Vagina (tissue), 2 donors: ENCODE results near the gene ANKFN1. TPM values are rescaled to one million over a fixed set of nuclear protein-coding genes. Genes with fewer than 3 reads are reported as not detected.
"Not testable (repeated sequence)": the region's sequence is repeated elsewhere in the genome, so short reads cannot be mapped to it uniquely, and the experiment has no call there.

Experiments used
- DNase-seq, 2 donors: peaks; one replicate each; pipeline ENCODE4 v3.0.0-alpha.2; 2017; ENCODE audit errors: extremely low spot score in 2 of 2
- H3K27ac ChIP-seq: fragments of 200-600 bp; sonication (generic); one replicate; pipeline ENCODE4 v1.5.1; 2019
- H3K27me3 ChIP-seq: fragments of 200-600 bp; sonication (generic); one replicate; pipeline ENCODE4 v1.5.1; 2019
- H3K36me3 ChIP-seq, 2 donors: fragments of 200-600 bp; sonication (generic); one replicate each; pipeline ENCODE4 v1.5.1; 2017 to 2019
- H3K4me1 ChIP-seq: fragments of 200-600 bp; sonication (generic); one replicate; pipeline ENCODE4 v1.5.1; 2019
- H3K4me3 ChIP-seq, 2 donors: fragments of 200-600 bp; sonication (generic); 1 replicate in 1 of 2; 2 replicates in 1 of 2; pipeline ENCODE4 v1.5.1; 2016 to 2019
- H3K9me3 ChIP-seq: fragments of 200-600 bp; sonication (generic); one replicate; pipeline ENCODE4 v1.5.1; 2019
- CTCF ChIP-seq, 3 experiments: fragments of 450-650 bp in 2 of 3; fragments of 200-600 bp in 1 of 3; sonication (generic) in 1 of 3; IDR thresholded peaks; one replicate each; pipeline ENCODE4 v1.5.1; 2017 to 2019; ENCODE audit warnings: antibody characterized with exemption in 3 of 3, mild to moderate bottlenecking in 2 of 3, moderate library complexity in 2 of 3
- POLR2A ChIP-seq, 2 donors: fragments of 450-650 bp; IDR thresholded peaks; one replicate each; pipeline ENCODE4 v1.6.1; 2017; ENCODE audit warnings: antibody characterized with exemption in 2 of 2, mild to moderate bottlenecking in 2 of 2, moderate library complexity in 2 of 2
- POLR2AphosphoS5 ChIP-seq, 2 donors: sonication (generic); formaldehyde crosslinking; IDR thresholded peaks; one replicate each; pipeline ENCODE4 v1.9.0; 2017; ENCODE audit warnings: antibody characterized with exemption in 2 of 2, mild to moderate bottlenecking in 2 of 2, low read depth in 1 of 2; ENCODE audit not compliant: insufficient read depth in 1 of 2
- intact Hi-C: fragments of 100-400 bp; cut with DNase I; formaldehyde crosslinking; loops from one replicate; pipeline ENCODE4 v1.15.1; 2023
- total RNA-seq: library from RNA; depleted of rRNA; stranded (reverse); fragments of >200 nt; gene quantifications from one replicate; pipeline ENCODE4 v1.2.3, GENCODE V29; 2016

Gene ANKFN1
- total RNA-seq, 1 donor from 2014 or later = 3.4 TPM

- intact Hi-C loops = no loop called here
- no peak for DNase-seq
- Histone ChIP-seq H3K27ac (no peak overlapping the region), H3K4me3 (no peak overlapping the region), H3K27me3 (no peaks in the 10 kb centered on the region), H3K9me3 (no peaks in the 10 kb centered on the region), H3K36me3 (no peaks in the 10 kb centered on the region), H3K4me1 (no peaks in the 10 kb centered on the region)
- TF ChIP-seq CTCF (IDR thresholded peaks at IDR 0.05) (no peak), POLR2AphosphoS5 (IDR thresholded peaks at IDR 0.05; ENCODE audit: insufficient read depth in 1 of 2, low read depth in 1 of 2) (no peak), POLR2A (IDR thresholded peaks at IDR 0.05) (no peak)
Observed at GRCh38 chr17:56392321-56392720, 239.0 kb downstream of the ANKFN1 start.

GRCh38 chr17:56393156-56393555 lies 239.9 kb downstream of the ANKFN1 start:
- TF ChIP-seq POLR2AphosphoS5 (IDR thresholded peaks at IDR 0.05; ENCODE audit: insufficient read depth in 1 of 2, low read depth in 1 of 2) = no peak
- TF ChIP-seq POLR2A (IDR thresholded peaks at IDR 0.05) = no peak
- no peak for TF ChIP-seq CTCF (IDR thresholded peaks at IDR 0.05)

GRCh38 chr17:56395787-56396186 lies 242.5 kb downstream of the ANKFN1 start:
- Histone ChIP-seq H3K27me3 (no peaks in the 10 kb centered on the region), H3K4me3 (no peak overlapping the region), H3K9me3 (no peaks in the 10 kb centered on the region), H3K27ac (no peak overlapping the region), H3K4me1 (no peaks in the 10 kb centered on the region), H3K36me3 (no peaks in the 10 kb centered on the region)
- intact Hi-C loops = no loop called here
- no peak for TF ChIP-seq POLR2AphosphoS5 (IDR thresholded peaks at IDR 0.05; ENCODE audit: insufficient read depth in 1 of 2, low read depth in 1 of 2)
- TF ChIP-seq POLR2A (IDR thresholded peaks at IDR 0.05) = no peak
- TF ChIP-seq CTCF (IDR thresholded peaks at IDR 0.05) = no peak
- DNase-seq = no peak

More at GRCh38 chr17:56393156-56393555, 239.9 kb downstream of the ANKFN1 start:
- H3K27ac ChIP-seq = no peak overlapping the region
- no peak overlapping the region for H3K4me3 ChIP-seq
- no peaks in the 10 kb centered on the region for H3K36me3 ChIP-seq
- H3K9me3 ChIP-seq = no peaks in the 10 kb centered on the region
- intact Hi-C loops = no loop called here
- H3K27me3 ChIP-seq = no peaks in the 10 kb centered on the region
- DNase-seq = no peak
- H3K4me1 ChIP-seq = no peaks in the 10 kb centered on the region

- intact Hi-C loops = no loop called here
Observed at GRCh38 chr17:56407086-56407485, 253.8 kb downstream of the ANKFN1 start.

GRCh38 chr17:56412356-56412755 lies 259.1 kb downstream of the ANKFN1 start:
- intact Hi-C loops, H3K36me3 ChIP-seq, H3K4me3 ChIP-seq, H3K4me1 ChIP-seq, H3K27me3 ChIP-seq, H3K9me3 ChIP-seq, DNase-seq, H3K27ac ChIP-seq: not testable (repeated sequence)

More at GRCh38 chr17:56407086-56407485, 253.8 kb downstream of the ANKFN1 start:
- DNase-seq = no peak
- Histone ChIP-seq H3K27ac (no peak overlapping the region), H3K4me3 (no peak overlapping the region), H3K27me3 (no peaks in the 10 kb centered on the region), H3K36me3 (no peaks in the 10 kb centered on the region), H3K4me1 (peaks cover 5% of the 10 kb centered on the region), H3K9me3 (no peaks in the 10 kb centered on the region)
- TF ChIP-seq POLR2AphosphoS5 (IDR thresholded peaks at IDR 0.05; ENCODE audit: insufficient read depth in 1 of 2, low read depth in 1 of 2) (no peak), CTCF (IDR thresholded peaks at IDR 0.05) (no peak), POLR2A (IDR thresholded peaks at IDR 0.05) (no peak)
